Suprapubic skin (tissue), 4 donors: Measurements from ENCODE around the gene ATRIP.

Experiments used
- POLR2A ChIP-seq, 2 donors: fragments of 450-650 bp; IDR thresholded peaks; one replicate each; pipeline ENCODE4 v1.6.1; 2017; ENCODE audit warnings: antibody characterized with exemption in 2 of 2, mild to moderate bottlenecking in 2 of 2, moderate library complexity in 2 of 2
- POLR2AphosphoS5 ChIP-seq, 3 donors: sonication (generic); formaldehyde crosslinking; IDR thresholded peaks; one replicate each; pipeline ENCODE4 v1.6.1; 2017; ENCODE audit warnings: antibody characterized with exemption in 3 of 3

DNA sequence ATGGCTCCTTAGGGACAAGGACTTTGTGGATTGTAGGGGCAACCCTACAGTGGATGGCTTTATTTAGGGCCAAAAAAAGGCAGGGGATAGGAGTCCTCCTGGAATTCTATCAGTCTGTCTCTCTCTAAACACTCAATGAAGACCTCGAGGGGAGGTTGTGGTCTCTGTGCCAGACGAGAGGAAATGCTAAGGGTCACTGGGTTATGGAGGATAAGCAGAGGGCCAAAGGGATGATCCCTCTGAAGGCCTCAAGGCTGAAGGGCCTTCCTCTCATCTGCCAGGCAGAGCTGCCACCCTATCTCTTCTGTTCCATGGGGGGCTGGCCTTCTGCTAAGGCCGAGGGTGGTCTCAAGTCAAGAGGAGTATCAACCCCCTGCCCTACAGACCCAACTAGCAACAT lies 43.6 kb upstream of the ATRIP start:
- no peak for TF ChIP-seq POLR2A (IDR thresholded peaks at IDR 0.05)
- no peak for TF ChIP-seq POLR2AphosphoS5 (IDR thresholded peaks at IDR 0.05)
